WTC11 (cell line): ENCODE results near the gene TGFBR1. TPM values are rescaled to one million over a fixed set of nuclear protein-coding genes. Genes with fewer than 3 reads are reported as not detected.

Experiments
- ATAC-seq: fragments of 200-7000 bp; cut with Tn5 transposase; 2 replicates; pipeline ENCODE4 v1.10.0; 2021; ENCODE audit warnings: mild to moderate bottlenecking, moderate library complexity
- CTCF ChIA-PET: fragments of 300-600 bp; sonication (Branson Sonifier 250); formaldehyde crosslinking; loops from one replicate; lab custom pipeline; 2021; ENCODE audit warnings: antibody characterized with exemption; lab: Charles Lee
- POLR2A ChIA-PET: fragments of 350-600 bp; sonication (Branson Sonifier 250); formaldehyde crosslinking; loops from one replicate; lab custom pipeline; 2021; ENCODE audit warnings: antibody characterized with exemption; lab: Charles Lee
- DNase-seq: peaks from one replicate; pipeline ENCODE4 v3.0.0; 2021; ENCODE audit warnings: low spot score
- H3K27ac Mint-ChIP-seq: 2 replicates; pipeline ENCODE4 v1.8.0; 2021; ENCODE audit warnings: mixed read lengths
- H3K27me3 Mint-ChIP-seq: 2 replicates; pipeline ENCODE4 v1.8.0; 2021; ENCODE audit warnings: low read depth, mild to moderate bottlenecking, moderate library complexity, mixed read lengths
- H3K36me3 Mint-ChIP-seq: 2 replicates; pipeline ENCODE4 v1.8.0; 2021; ENCODE audit warnings: mixed read lengths
- H3K4me1 Mint-ChIP-seq: 2 replicates; pipeline ENCODE4 v1.8.0; 2022; ENCODE audit warnings: mixed read lengths
- H3K4me3 Mint-ChIP-seq: 2 replicates; pipeline ENCODE4 v1.8.0; 2021; ENCODE audit warnings: mild to moderate bottlenecking, moderate library complexity, mixed read lengths
- H3K9me3 Mint-ChIP-seq: 2 replicates; pipeline ENCODE4 v1.8.0; 2021; ENCODE audit warnings: mixed read lengths
- CDX4 ChIP-seq: fragments of 250-450 bp; sonication (Bioruptor Pico); IDR thresholded peaks from 2 replicates; pipeline ENCODE4 v1.9.0; 2021; ENCODE audit warnings: moderate library complexity, mild to moderate bottlenecking, inconsistent platforms, borderline replicate concordance
- ESRRA ChIP-seq: sonication (generic); formaldehyde crosslinking; IDR thresholded peaks from 2 replicates; pipeline ENCODE4 v1.8.1; 2022; ENCODE audit warnings: mild to moderate bottlenecking, missing genetic modification reagents, borderline replicate concordance
- FOXP1 ChIP-seq: sonication (generic); formaldehyde crosslinking; IDR thresholded peaks from 2 replicates; pipeline ENCODE4 v1.8.0; 2022; ENCODE audit warnings: missing genetic modification reagents, mild to moderate bottlenecking, moderate library complexity, borderline replicate concordance
- GRHL2 ChIP-seq: fragments of 250-450 bp; sonication (Bioruptor Pico); IDR thresholded peaks from 2 replicates; pipeline ENCODE4 v1.8.0; 2022; ENCODE audit warnings: mild to moderate bottlenecking, moderate library complexity; ENCODE audit not compliant: insufficient replicate concordance, severe bottlenecking
- GTF2I ChIP-seq: fragments of 250-450 bp; sonication (Bioruptor Pico); conservative IDR thresholded peaks from 2 replicates; pipeline ENCODE4 v1.4.0; 2021; ENCODE audit warnings: mild to moderate bottlenecking
- JUN ChIP-seq: sonication (generic); formaldehyde crosslinking; IDR thresholded peaks from 2 replicates; pipeline ENCODE4 v1.8.0; 2023; ENCODE audit warnings: mild to moderate bottlenecking, missing genetic modification reagents
- NR3C1 ChIP-seq: sonication (generic); formaldehyde crosslinking; conservative IDR thresholded peaks from 2 replicates; pipeline ENCODE4 v1.8.1; 2023; ENCODE audit warnings: low read depth, mild to moderate bottlenecking, missing genetic modification reagents
- PRDM15 ChIP-seq: sonication (generic); formaldehyde crosslinking; IDR thresholded peaks from 2 replicates; pipeline ENCODE4 v1.8.0; 2022; ENCODE audit warnings: missing genetic modification reagents
- SMAD3 ChIP-seq: sonication (generic); formaldehyde crosslinking; IDR thresholded peaks from 2 replicates; pipeline ENCODE4 v1.8.0; 2022; ENCODE audit warnings: missing genetic modification reagents, mild to moderate bottlenecking, borderline replicate concordance
- TEAD4 ChIP-seq: sonication (generic); formaldehyde crosslinking; IDR thresholded peaks from 2 replicates; pipeline ENCODE4 v1.8.0; 2022; ENCODE audit warnings: mild to moderate bottlenecking, missing genetic modification reagents
- ZBTB21 ChIP-seq: sonication (generic); formaldehyde crosslinking; IDR thresholded peaks from 2 replicates; pipeline ENCODE4 v1.8.1; 2023; ENCODE audit warnings: mild to moderate bottlenecking, missing genetic modification reagents, borderline replicate concordance
- ZMAT4 ChIP-seq: fragments of 250-450 bp; sonication (Bioruptor Pico); IDR thresholded peaks from 2 replicates; pipeline ENCODE4 v1.9.0; 2021; ENCODE audit warnings: mild to moderate bottlenecking
- ZNF263 ChIP-seq: sonication (generic); formaldehyde crosslinking; IDR thresholded peaks from 2 replicates; pipeline ENCODE4 v1.8.1; 2022; ENCODE audit warnings: low read depth, mild to moderate bottlenecking, moderate library complexity, missing genetic modification reagents
- ZNF317 ChIP-seq: sonication (generic); formaldehyde crosslinking; IDR thresholded peaks from 2 replicates; pipeline ENCODE4 v1.8.1; 2023; ENCODE audit warnings: low read depth, mild to moderate bottlenecking, moderate library complexity, missing genetic modification reagents, borderline replicate concordance
- total RNA-seq: library from RNA; stranded (reverse); gene quantifications from 3 replicates; pipeline ENCODE4 v1.2.3, GENCODE V29; 2021
- TF ChIP-seq, protein P1 (sequence below): sonication (generic); formaldehyde crosslinking; IDR thresholded peaks from 2 replicates; pipeline ENCODE4 v1.8.1; 2023; ENCODE audit warnings: mild to moderate bottlenecking, missing genetic modification reagents, moderate library complexity
- TF ChIP-seq, protein P2 (sequence below): fragments of 250-450 bp; sonication (Bioruptor Pico); IDR thresholded peaks from 2 replicates; pipeline ENCODE4 v2.1.2; 2022; ENCODE audit warnings: mild to moderate bottlenecking, moderate library complexity

TGFBR1 gene
- total RNA-seq, 1 experiment from 2014 or later = 42.4 TPM

- H3K27ac Mint-ChIP-seq = no peak overlapping the region
- peaks cover 24% of the 10 kb centered on the region for H3K9me3 Mint-ChIP-seq
- CTCF ChIA-PET = no interaction called here
- POLR2A ChIA-PET = no interaction called here
- no peak for DNase-seq
- ATAC-seq = no peak
- H3K27me3 Mint-ChIP-seq = no peaks in the 10 kb centered on the region
- peaks cover 34% of the 10 kb centered on the region for H3K4me1 Mint-ChIP-seq
- no peak overlapping the region for H3K4me3 Mint-ChIP-seq
- H3K36me3 Mint-ChIP-seq = peaks cover 25% of the 10 kb centered on the region
- no peak for TF ChIP-seq JUN (CRISPR knock-in tag)
- TF ChIP-seq GRHL2 (CRISPR knock-in tag) = no peak
Observed at GRCh38 chr9:99125446-99125845, 20.5 kb downstream of the TGFBR1 start.

DNA sequence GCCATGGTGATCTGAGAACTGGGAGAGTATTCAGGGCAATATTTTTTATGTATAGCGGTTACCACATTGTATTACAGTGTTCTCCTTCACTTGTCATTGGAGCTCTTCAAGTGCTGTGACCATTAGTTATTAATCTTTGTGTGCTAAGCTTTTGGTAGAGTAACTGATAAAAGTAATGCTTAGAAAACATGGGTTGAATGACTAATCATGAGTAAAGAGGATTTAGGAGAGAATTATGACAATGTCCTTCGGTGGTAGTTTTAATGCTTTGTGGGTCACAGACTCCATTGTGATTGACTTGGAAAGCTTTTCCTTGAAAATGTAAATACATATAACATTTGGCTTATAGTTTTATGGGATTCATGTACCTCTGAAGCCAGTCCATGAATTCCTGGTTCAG, 21.4 kb downstream of the TGFBR1 start:
- peaks cover 30% of the 10 kb centered on the region for H3K4me1 Mint-ChIP-seq
- peaks cover 25% of the 10 kb centered on the region for H3K36me3 Mint-ChIP-seq
- ChIA-PET POLR2A (no interaction called here), CTCF (no interaction called here)
- H3K27me3 Mint-ChIP-seq = no peaks in the 10 kb centered on the region
- ATAC-seq = no peak
- TF ChIP-seq, protein P1, sequence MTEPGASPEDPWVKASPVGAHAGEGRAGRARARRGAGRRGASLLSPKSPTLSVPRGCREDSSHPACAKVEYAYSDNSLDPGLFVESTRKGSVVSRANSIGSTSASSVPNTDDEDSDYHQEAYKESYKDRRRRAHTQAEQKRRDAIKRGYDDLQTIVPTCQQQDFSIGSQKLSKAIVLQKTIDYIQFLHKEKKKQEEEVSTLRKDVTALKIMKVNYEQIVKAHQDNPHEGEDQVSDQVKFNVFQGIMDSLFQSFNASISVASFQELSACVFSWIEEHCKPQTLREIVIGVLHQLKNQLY = no peak
- TF ChIP-seq, protein P2, sequence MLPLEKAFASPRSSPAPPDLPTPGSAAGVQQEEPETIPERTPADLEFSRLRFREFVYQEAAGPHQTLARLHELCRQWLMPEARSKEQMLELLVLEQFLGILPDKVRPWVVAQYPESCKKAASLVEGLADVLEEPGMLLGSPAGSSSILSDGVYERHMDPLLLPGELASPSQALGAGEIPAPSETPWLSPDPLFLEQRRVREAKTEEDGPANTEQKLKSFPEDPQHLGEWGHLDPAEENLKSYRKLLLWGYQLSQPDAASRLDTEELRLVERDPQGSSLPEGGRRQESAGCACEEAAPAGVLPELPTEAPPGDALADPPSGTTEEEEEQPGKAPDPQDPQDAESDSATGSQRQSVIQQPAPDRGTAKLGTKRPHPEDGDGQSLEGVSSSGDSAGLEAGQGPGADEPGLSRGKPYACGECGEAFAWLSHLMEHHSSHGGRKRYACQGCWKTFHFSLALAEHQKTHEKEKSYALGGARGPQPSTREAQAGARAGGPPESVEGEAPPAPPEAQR = no peak
- TF ChIP-seq PRDM15 (CRISPR knock-in tag) (no peak), SMAD3 (no peak), CDX4 (CRISPR knock-in tag) (no peak), ZNF317 (CRISPR knock-in tag) (no peak), ZBTB21 (CRISPR knock-in tag) (no peak), GTF2I (CRISPR knock-in tag) (no peak), ZNF263 (no peak), TEAD4 (CRISPR knock-in tag) (no peak)
- H3K9me3 Mint-ChIP-seq = peaks cover 24% of the 10 kb centered on the region
- H3K4me3 Mint-ChIP-seq = no peak overlapping the region
- DNase-seq = no peak
- H3K27ac Mint-ChIP-seq = no peak overlapping the region

DNA sequence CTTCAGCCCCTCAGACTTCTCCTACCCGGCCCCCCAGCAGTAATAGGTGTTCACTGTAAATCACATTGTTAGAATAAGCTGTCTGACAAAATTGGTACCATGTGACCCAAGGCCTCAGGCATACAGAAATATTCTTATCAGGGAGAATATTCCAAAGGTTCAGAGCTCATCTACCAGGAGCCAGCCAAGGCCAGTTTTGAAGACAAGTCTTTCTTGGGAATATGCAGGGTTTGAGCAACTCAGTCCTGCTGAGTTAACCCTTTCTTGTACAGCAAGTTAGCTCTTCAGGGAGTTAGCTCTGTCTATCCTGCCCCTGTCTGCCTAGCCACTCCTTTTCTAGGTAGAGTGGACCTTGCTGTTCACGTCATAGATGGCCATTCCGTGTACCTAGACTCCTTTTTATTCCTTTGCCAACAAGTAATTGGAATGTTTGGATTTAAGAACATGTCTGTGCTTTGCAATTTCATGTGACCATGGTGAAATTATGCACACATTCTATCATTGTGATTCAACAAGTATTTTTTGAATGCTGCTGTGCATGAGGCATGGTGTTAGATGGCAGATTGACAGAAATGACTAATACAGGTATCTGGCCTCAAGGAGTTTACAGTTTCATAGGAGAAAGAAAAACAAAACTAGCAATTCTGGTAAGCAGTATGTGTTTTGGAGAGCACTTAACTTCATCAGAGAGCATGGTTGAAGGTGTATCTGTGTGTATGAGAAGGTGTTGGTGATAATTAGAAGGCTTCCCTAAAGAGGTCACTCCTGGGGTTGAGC, 22.6 kb downstream of the TGFBR1 start:
- H3K27me3 Mint-ChIP-seq = no peaks in the 10 kb centered on the region
- ChIA-PET POLR2A (interaction anchor here (0.7 kb wide), 1 partner anchor 241 kb away, joined by 5 read pairs; no protein-coding TSS in a partner anchor), CTCF (no interaction called here)
- peaks cover 24% of the 10 kb centered on the region for H3K4me1 Mint-ChIP-seq
- peaks cover 25% of the 10 kb centered on the region for H3K36me3 Mint-ChIP-seq
- ATAC-seq = no peak
- no peak for DNase-seq
- H3K27ac Mint-ChIP-seq = no peak overlapping the region
- no peak overlapping the region for H3K4me3 Mint-ChIP-seq
- H3K9me3 Mint-ChIP-seq = peaks cover 24% of the 10 kb centered on the region
- TF ChIP-seq FOXP1 = no peak
- no peak for TF ChIP-seq ESRRA (CRISPR knock-in tag)
- no peak for TF ChIP-seq NR3C1
- TF ChIP-seq ZMAT4 (CRISPR knock-in tag) = no peak
- TF ChIP-seq, all 79 proteins: peak for 0
